Mononuclear cell (primary cell): ENCODE results near the gene NOTCH2NLA. TPM values are rescaled to one million over a fixed set of nuclear protein-coding genes. Genes with fewer than 3 reads are reported as not detected.
"Not testable (repeated sequence)": the region's sequence is repeated elsewhere in the genome, so short reads cannot be mapped to it uniquely, and the experiment has no call there.

Experiments
- H3K27me3 ChIP-seq: 2 replicates; pipeline ENCODE4 v1.6.0; 2011; ENCODE audit warnings: low read length, control low read depth; ENCODE audit not compliant: insufficient read depth
- H3K4me1 ChIP-seq: 2 replicates; pipeline ENCODE4 v1.5.1; 2011; ENCODE audit warnings: mild to moderate bottlenecking, low read length, control low read depth; ENCODE audit not compliant: insufficient read depth
- H3K4me3 ChIP-seq: 2 replicates; pipeline ENCODE4 v1.5.1; 2011; ENCODE audit warnings: mild to moderate bottlenecking, low read length, moderate library complexity
- H3K9me3 ChIP-seq: 2 replicates; pipeline ENCODE4 v1.5.1; 2011; ENCODE audit warnings: low read depth, mild to moderate bottlenecking, control low read depth, low read length
- total RNA-seq: library from RNA; depleted of rRNA; stranded (reverse); fragments of >200 nt; gene quantifications from one replicate; pipeline ENCODE4 v1.2.3, GENCODE V29; 2012

NOTCH2NLA gene
- total RNA-seq, 1 donor, result 35.2 TPM

- H3K27me3 ChIP-seq, H3K4me1 ChIP-seq, H3K9me3 ChIP-seq, H3K4me3 ChIP-seq: not testable (repeated sequence)
Measured at GRCh38 chr1:146248643-146249042, 19.8 kb upstream of the NOTCH2NLA start.

DNA sequence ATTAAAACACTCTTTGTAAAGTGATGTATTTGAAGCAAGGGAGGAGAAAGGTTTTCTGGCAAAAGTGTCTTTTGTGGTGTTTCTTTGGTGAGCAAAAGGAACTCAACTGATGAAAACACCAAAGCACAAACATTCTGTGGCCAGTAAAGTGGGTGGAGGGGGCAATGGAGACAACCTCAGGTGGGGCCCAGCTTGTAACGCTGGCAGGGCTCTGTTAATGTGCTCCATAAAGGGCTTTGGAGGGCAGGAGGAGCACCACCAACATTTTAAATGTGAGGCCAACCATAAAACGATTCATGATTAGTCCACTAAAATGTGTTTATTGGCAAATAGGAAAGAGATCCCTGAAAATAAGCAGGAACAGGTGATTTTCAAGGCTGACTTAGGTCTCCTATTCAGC, 7.8 kb upstream of the NOTCH2NLA start:
- H3K4me3 ChIP-seq, H3K9me3 ChIP-seq, H3K4me1 ChIP-seq, H3K27me3 ChIP-seq: not testable (repeated sequence)

GRCh38 chr1:146236026-146236601, 7.3 kb upstream of the NOTCH2NLA start:
- H3K4me1 ChIP-seq, H3K27me3 ChIP-seq, H3K4me3 ChIP-seq, H3K9me3 ChIP-seq: not testable (repeated sequence)

- H3K27me3 ChIP-seq, H3K9me3 ChIP-seq, H3K4me1 ChIP-seq: not testable (repeated sequence)
- H3K4me3 ChIP-seq, result peak overlapping the region; percentile 38
Measured at GRCh38 chr1:146228144-146228682, 608 bp downstream of the NOTCH2NLA start.

DNA sequence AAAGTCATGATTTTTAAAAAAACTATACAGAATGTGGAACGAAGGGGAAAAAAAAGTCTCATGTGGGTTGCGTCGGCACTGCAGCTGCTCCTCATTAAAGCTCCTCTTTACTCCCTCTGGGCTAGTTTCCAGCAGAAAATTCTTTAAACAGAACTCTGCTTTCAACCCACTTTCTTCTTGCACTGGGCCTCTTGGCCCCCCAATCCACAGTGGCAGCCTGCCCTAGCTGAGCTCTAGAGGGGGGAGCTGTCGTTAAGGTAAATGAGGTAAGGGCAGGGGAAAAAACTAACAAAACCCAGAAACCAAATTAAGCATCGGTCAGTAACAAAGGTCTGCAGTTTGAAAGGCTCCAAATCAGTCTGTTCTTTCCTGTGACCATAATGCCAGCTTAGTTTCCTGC, 54.3 kb downstream of the NOTCH2NLA start:
- not testable (repeated sequence) for H3K4me3 ChIP-seq, H3K4me1 ChIP-seq, H3K27me3 ChIP-seq, H3K9me3 ChIP-seq

- H3K9me3 ChIP-seq, H3K4me1 ChIP-seq, H3K27me3 ChIP-seq, H3K4me3 ChIP-seq: not testable (repeated sequence)
Measured at GRCh38 chr1:146167740-146168139, 61.1 kb downstream of the NOTCH2NLA start.

DNA sequence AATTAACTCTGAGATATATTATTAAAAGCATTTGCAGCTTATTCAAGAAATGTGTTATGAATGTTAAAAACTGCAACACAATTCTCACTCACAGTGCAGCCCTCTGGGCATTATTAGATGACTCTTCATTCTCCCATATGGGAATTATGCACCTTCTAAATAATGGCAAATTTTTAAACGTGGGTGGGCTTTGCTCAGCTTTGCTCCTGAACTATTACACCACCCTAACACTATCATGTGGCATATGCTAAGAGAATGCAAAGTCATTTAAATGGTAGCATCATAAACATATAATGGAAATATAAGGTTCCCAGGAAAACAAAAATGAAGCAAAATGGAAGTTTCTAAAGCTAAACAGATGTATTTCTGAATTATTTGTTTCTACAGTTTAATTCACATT, 61.5 kb downstream of the NOTCH2NLA start:
- not testable (repeated sequence) for H3K9me3 ChIP-seq, H3K4me3 ChIP-seq, H3K27me3 ChIP-seq, H3K4me1 ChIP-seq

DNA sequence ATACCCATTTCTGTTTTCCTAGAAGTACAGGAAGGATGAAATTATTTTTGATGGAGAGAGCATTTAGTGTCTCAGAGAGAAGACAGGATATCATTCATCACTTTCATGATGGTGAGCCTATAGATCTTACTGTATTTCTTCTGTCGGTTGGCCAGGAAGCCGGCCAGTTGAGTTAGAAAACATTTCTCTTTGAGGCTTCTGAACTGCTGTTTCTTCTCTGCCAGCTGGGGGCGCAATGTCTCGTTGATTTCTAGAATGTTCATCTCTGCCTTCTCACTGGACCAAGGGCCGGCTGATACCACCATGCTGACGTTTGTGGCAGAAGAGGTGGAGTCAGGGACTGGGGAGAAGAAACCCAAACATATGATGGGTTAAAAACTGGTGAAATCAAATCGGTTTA, 84.4 kb downstream of the NOTCH2NLA start, which contains the start of gene NBPF10:
NBPF10 (minus strand) TSS at position 340 of the 400 bp plus-strand sequence; CDS start at position 305, 35 bp downstream.
- H3K4me3 ChIP-seq, H3K4me1 ChIP-seq, H3K9me3 ChIP-seq, H3K27me3 ChIP-seq: not testable (repeated sequence)

Other genes starting within 250 kb of the NOTCH2NLA start
- 2,317 TPM for gene TXNIP, start 232.4 kb downstream of the NOTCH2NLA start, total RNA-seq
- not detected for gene HJV, start 207.3 kb downstream of the NOTCH2NLA start, total RNA-seq
- gene NBPF10, start 84.2 kb downstream of the NOTCH2NLA start, total RNA-seq, result 3.3 TPM